Nephron progenitor cell (in vitro differentiated cells): ENCODE data around the gene CYP26A1.
A peak's percentile ranks its signal among the peaks of the same experiment; 100 is the strongest.

Experiments used
- DNase-seq: peaks from one replicate; pipeline ENCODE4 v3.0.0; 2021
- H3K27ac Mint-ChIP-seq: 2 replicates; pipeline ENCODE4 v1.8.0; 2021; ENCODE audit warnings: mild to moderate bottlenecking, moderate library complexity, mixed read lengths
- H3K27me3 Mint-ChIP-seq: 2 replicates; pipeline ENCODE4 v1.8.0; 2021; ENCODE audit warnings: mild to moderate bottlenecking, low read depth, mixed read lengths; ENCODE audit not compliant: poor library complexity
- H3K36me3 Mint-ChIP-seq: 2 replicates; pipeline ENCODE4 v1.8.0; 2021; ENCODE audit warnings: low read depth, mixed read lengths
- H3K4me1 Mint-ChIP-seq: 2 replicates; pipeline ENCODE4 v1.8.0; 2021; ENCODE audit warnings: mixed read lengths
- H3K4me3 Mint-ChIP-seq: 2 replicates; pipeline ENCODE4 v1.8.0; 2021; ENCODE audit warnings: mild to moderate bottlenecking, moderate library complexity, mixed read lengths
- H3K9me3 Mint-ChIP-seq: 2 replicates; pipeline ENCODE4 v1.8.0; 2021; ENCODE audit warnings: mild to moderate bottlenecking, moderate library complexity, mixed read lengths
- CTCF ChIP-seq: fragments of 200-600 bp; sonication (generic); IDR thresholded peaks from 2 replicates; pipeline ENCODE4 v1.5.0; 2021; ENCODE audit warnings: antibody characterized with exemption

Gene CYP26A1

GRCh38 chr10:93071674-93072224 lies 1.9 kb upstream of the CYP26A1 start:
- H3K36me3 Mint-ChIP-seq, result no peaks in the 10 kb centered on the region
- no peak for TF ChIP-seq CTCF
- H3K9me3 Mint-ChIP-seq, result no peaks in the 10 kb centered on the region
- peaks cover 77% of the 10 kb centered on the region for H3K4me1 Mint-ChIP-seq
- H3K4me3 Mint-ChIP-seq, result peak overlapping the region; percentile 85
- peaks cover 100% of the 10 kb centered on the region for H3K27me3 Mint-ChIP-seq
- H3K27ac Mint-ChIP-seq, result no peak overlapping the region
- DNase-seq, result peak; percentile 85

- Mint-ChIP-seq H3K4me1 (peaks cover 79% of the 10 kb centered on the region), H3K27me3 (peaks cover 100% of the 10 kb centered on the region), H3K36me3 (no peaks in the 10 kb centered on the region), H3K4me3 (peak overlapping the region; percentile 85), H3K27ac (no peak overlapping the region), H3K9me3 (no peaks in the 10 kb centered on the region)
- DNase-seq, result no peak
- TF ChIP-seq CTCF, result no peak
Measured at GRCh38 chr10:93072225-93072712, 1.4 kb upstream of the CYP26A1 start.

GRCh38 chr10:93072713-93073538 lies 767 bp upstream of the CYP26A1 start:
- Mint-ChIP-seq H3K4me3 (peak overlapping the region; percentile 85), H3K27ac (no peak overlapping the region), H3K27me3 (peaks cover 93% of the 10 kb centered on the region), H3K36me3 (no peaks in the 10 kb centered on the region), H3K4me1 (peaks cover 76% of the 10 kb centered on the region), H3K9me3 (no peaks in the 10 kb centered on the region)
- no peak for TF ChIP-seq CTCF
- no peak for DNase-seq

DNA sequence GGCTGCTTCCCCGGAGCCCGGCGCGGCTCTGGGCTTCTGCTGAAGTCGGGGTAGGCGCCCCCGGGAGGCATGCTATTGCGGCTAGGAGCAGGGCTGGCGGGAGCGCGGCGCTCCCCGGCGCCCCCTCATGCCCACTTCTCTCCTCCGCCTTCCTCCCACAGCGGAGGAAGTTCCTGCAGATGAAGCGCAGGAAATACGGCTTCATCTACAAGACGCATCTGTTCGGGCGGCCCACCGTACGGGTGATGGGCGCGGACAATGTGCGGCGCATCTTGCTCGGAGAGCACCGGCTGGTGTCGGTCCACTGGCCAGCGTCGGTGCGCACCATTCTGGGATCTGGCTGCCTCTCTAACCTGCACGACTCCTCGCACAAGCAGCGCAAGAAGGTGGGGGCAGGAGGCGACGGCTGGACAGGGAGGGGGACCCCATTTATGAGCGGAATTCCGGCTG lies 479 bp downstream of the CYP26A1 start:
- peak overlapping the region; percentile 90 for H3K4me3 Mint-ChIP-seq
- peak; percentile 53 for DNase-seq
- H3K27ac Mint-ChIP-seq, result no peak overlapping the region
- TF ChIP-seq CTCF, result no peak
- H3K4me1 Mint-ChIP-seq, result peaks cover 70% of the 10 kb centered on the region
- H3K36me3 Mint-ChIP-seq, result no peaks in the 10 kb centered on the region
- no peaks in the 10 kb centered on the region for H3K9me3 Mint-ChIP-seq
- peaks cover 84% of the 10 kb centered on the region for H3K27me3 Mint-ChIP-seq

GRCh38 chr10:93074597-93075368 lies 1.1 kb downstream of the CYP26A1 start:
- Mint-ChIP-seq H3K9me3 (no peaks in the 10 kb centered on the region), H3K27ac (no peak overlapping the region), H3K36me3 (no peaks in the 10 kb centered on the region), H3K4me3 (peak overlapping the region; percentile 90), H3K27me3 (peaks cover 83% of the 10 kb centered on the region), H3K4me1 (peaks cover 73% of the 10 kb centered on the region)
- no peak for TF ChIP-seq CTCF
- peak; percentile 56 for DNase-seq
